ENCODE results near the gene PNMA6F.

Gene PNMA6F

DNA sequence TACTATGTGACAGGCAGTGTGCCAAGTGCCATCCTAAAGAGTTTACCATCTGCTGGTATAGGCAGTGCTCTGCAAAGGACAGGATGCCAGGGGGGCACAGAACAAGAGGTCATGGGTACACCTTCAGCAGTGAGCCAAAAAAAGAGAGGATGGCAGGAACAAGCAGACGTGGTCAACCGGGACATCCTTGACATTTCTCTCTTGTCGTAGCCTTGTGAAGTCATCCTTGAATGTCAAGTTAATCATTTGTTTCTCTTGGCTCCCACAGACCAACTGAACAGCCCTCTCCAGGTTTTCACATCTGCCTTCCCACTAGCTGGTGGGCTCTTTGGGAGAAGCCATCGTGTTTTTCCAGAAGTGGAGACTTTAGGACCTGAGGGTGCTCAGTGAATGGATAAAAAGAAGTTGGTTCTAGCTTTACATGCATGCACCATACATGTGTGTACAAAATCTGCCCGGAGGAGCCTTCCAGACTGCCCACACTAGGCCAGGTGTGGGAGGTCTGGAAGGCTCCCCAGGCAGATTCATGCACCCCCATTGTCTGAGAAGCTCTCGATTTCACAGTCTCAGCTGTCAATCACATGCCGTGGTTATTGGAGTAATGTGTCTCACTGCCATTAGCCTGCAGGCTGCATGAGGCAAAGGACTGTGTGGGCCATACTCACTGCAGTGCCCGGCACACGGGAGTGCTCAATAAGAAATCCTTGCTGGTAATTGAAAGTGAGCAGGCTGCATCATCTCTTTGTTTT lies 16.4 kb downstream of the PNMA6F start:
- Histone ChIP-seq H4K20me1 (ENCODE audit: insufficient read depth) (no peaks in the 10 kb centered on the region), H3K27me3 (ENCODE audit: insufficient read depth, low read depth) (no peaks in the 10 kb centered on the region), H3K79me2 (ENCODE audit: insufficient read depth, low read depth) (no peaks in the 10 kb centered on the region), H3K4me2 (no peak overlapping the region), H3K4me1 (ENCODE audit: low read depth, poor library complexity, severe bottlenecking) (no peaks in the 10 kb centered on the region), H3K9ac (no peak overlapping the region), H3K4me3 (IDR thresholded peaks at IDR 0.05; ENCODE audit: insufficient read depth, low read depth, low read length) (no peak overlapping the region), H2AFZ (ENCODE audit: low read depth) (no peak overlapping the region), H3K36me3 (ENCODE audit: insufficient read depth) (no peaks in the 10 kb centered on the region), H3K27ac (no peak overlapping the region)
- no peak for TF ChIP-seq CTCF (conservative IDR thresholded peaks at IDR 0.05; ENCODE audit: low read depth, low read length)

DNA sequence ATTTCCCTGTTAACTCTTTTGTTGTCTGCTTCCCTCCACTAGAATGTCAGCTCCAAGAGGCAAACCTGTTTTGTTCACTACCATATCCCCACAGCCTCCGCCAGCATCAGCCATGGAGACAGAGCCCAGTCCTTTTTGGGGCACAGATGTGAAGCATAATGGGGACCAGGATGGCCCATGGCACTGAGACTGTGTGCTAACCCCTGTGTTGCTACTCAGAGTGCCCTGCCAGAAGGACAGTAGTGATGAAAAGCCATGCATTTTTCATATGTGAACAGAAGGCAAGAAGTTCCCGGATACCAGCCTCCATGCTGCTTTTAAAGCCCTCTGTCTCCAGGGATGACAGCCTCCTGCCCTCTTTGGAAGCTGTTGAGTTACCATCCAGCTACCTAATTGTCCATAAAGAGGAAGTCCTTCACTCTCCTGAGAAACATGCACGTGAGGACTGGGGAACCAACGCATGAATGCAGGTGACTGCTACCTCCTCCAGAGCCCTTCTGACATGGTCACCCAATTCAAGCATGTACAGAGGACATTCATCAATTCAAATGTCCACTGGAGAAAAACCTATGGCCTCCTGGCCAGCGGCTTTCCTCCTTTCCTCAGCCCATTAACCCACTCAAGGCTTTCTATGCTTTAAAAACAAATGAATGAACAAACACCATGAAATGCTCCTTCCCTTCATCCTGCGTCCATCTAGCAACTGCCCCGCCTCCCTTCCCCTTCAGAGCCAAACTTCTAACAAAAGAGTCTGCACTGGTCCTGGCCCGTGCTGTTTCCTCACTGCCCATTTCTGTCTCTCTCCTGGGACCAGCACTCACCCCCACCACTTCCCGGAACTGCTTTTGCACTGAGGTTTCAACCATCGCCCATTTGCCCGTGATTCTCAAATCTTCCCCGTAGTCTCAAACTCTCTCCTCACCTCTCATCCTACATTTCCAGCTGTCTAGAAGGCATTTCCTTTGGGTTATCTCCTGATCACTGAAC lies 18.0 kb downstream of the PNMA6F start:
- no peak for TF ChIP-seq CTCF (conservative IDR thresholded peaks at IDR 0.05; ENCODE audit: low read depth, low read length)
- Histone ChIP-seq H3K79me2 (ENCODE audit: insufficient read depth, low read depth) (no peaks in the 10 kb centered on the region), H3K27me3 (ENCODE audit: insufficient read depth, low read depth) (no peaks in the 10 kb centered on the region), H3K4me3 (IDR thresholded peaks at IDR 0.05; ENCODE audit: insufficient read depth, low read depth, low read length) (no peak overlapping the region), H3K36me3 (ENCODE audit: insufficient read depth) (no peaks in the 10 kb centered on the region), H3K4me2 (no peak overlapping the region), H3K27ac (no peak overlapping the region), H3K9ac (no peak overlapping the region), H3K4me1 (ENCODE audit: low read depth, poor library complexity, severe bottlenecking) (no peaks in the 10 kb centered on the region), H2AFZ (ENCODE audit: low read depth) (no peak overlapping the region), H4K20me1 (ENCODE audit: insufficient read depth) (no peaks in the 10 kb centered on the region)

GRCh38 chrX:153302796-153303195 lies 18.8 kb downstream of the PNMA6F start:
- Histone ChIP-seq H3K4me1 (ENCODE audit: low read depth, poor library complexity, severe bottlenecking) (no peaks in the 10 kb centered on the region), H3K9ac (no peak overlapping the region), H3K36me3 (ENCODE audit: insufficient read depth) (no peaks in the 10 kb centered on the region), H3K27me3 (ENCODE audit: insufficient read depth, low read depth) (no peaks in the 10 kb centered on the region), H3K4me3 (IDR thresholded peaks at IDR 0.05; ENCODE audit: insufficient read depth, low read depth, low read length) (no peak overlapping the region), H3K4me2 (no peak overlapping the region), H3K79me2 (ENCODE audit: insufficient read depth, low read depth) (no peaks in the 10 kb centered on the region), H4K20me1 (ENCODE audit: insufficient read depth) (no peaks in the 10 kb centered on the region), H3K27ac (no peak overlapping the region), H2AFZ (ENCODE audit: low read depth) (no peak overlapping the region)
- TF ChIP-seq CTCF (conservative IDR thresholded peaks at IDR 0.05; ENCODE audit: low read depth, low read length) = no peak

GRCh38 chrX:153301746-153302145 lies 19.8 kb downstream of the PNMA6F start:
- H3K4me1 ChIP-seq (ENCODE audit: low read depth, poor library complexity, severe bottlenecking) = no peaks in the 10 kb centered on the region

More at GRCh38 chrX:153301746-153302145, 19.8 kb downstream of the PNMA6F start:
- no peak for TF ChIP-seq CTCF (conservative IDR thresholded peaks at IDR 0.05; ENCODE audit: low read depth, low read length)
- Histone ChIP-seq H3K4me3 (IDR thresholded peaks at IDR 0.05; ENCODE audit: insufficient read depth, low read depth, low read length) (no peak overlapping the region), H3K4me2 (no peak overlapping the region), H3K79me2 (ENCODE audit: insufficient read depth, low read depth) (no peaks in the 10 kb centered on the region), H3K9ac (no peak overlapping the region), H2AFZ (ENCODE audit: low read depth) (no peak overlapping the region), H3K27me3 (ENCODE audit: insufficient read depth, low read depth) (no peaks in the 10 kb centered on the region), H3K36me3 (ENCODE audit: insufficient read depth) (no peaks in the 10 kb centered on the region), H3K27ac (no peak overlapping the region), H4K20me1 (ENCODE audit: insufficient read depth) (no peaks in the 10 kb centered on the region)

Data from KMS-11 (cell line).